HG02588 (cell line): Measurements from ENCODE around the gene DEDD.

Experiments
- ATAC-seq: cut with Tn5 transposase; IDR thresholded peaks from one replicate; pipeline ENCODE4 v1.9.1; 2021; ENCODE audit warnings: mild to moderate bottlenecking, moderate library complexity; ENCODE audit not compliant: unreplicated experiment

The DEDD gene

GRCh38 chr1:161077426-161077825 is 55.0 kb downstream of the DEDD start:
- ATAC-seq, result no peak

DNA sequence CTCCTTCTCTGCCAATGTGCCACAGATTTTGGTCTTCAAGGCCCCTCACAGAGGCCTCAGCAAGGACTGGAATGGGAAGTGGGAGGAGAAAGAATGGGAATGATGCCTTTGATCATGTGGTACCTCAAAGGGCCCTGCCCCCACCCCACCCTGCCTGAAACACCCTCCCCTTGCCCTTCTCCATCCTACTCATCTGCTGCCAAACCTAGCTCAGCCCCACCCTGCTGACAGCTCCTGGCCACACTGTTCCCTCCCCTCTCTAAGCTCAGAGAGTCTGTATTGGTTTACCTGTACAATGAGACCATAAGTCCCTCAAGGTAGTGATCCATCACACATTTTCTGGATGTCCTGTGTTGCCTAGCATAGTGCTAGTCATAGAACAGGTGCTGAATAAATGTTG is 56.1 kb downstream of the DEDD start:
- ATAC-seq, result no peak

GRCh38 chr1:161074676-161075368 is 57.6 kb downstream of the DEDD start:
- ATAC-seq, result no peak

DNA sequence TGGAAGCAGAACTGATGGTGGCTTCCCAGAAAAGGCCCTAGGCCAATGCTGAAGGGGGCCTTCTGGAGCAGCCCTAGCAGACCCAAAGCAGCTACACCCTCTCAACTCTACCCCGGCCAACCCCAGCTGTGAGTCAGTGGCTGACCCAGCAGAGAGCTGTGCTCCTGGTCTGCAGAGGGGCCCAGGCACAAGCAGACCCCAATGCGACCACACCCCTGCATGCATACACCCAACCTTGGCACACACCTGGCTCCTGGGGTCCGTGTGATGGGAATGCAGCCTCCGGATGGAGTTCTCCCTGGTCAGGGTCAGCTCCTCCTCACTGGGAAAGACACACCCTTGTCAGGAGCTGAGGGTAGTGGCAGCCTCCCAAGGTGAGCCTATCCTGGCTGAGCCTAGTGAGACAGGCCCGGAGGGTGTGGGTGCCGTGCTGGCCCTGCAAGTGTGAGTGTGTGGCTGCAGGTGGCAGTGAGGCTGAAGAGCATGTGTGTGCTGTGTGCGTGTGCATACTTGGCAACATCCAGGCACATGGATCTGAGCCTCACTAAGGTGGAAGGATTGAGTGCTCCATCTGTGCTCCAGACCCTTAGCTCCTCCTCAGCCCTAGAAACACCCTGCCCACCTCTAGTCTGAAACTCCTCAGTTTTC is 58.9 kb downstream of the DEDD start:
- ATAC-seq, result no peak

GRCh38 chr1:161072751-161073449 is 59.6 kb downstream of the DEDD start:
- ATAC-seq, result no peak

GRCh38 chr1:161071886-161072371 is 60.5 kb downstream of the DEDD start:
- ATAC-seq, result no peak
